GM19468 (cell line): Measurements from ENCODE around the gene DCAF8.

Experiments
- ATAC-seq: cut with Tn5 transposase; IDR thresholded peaks from one replicate; pipeline ENCODE4 v1.9.1; 2021; ENCODE audit warnings: mild to moderate bottlenecking, moderate library complexity, moderate number of reproducible peaks; ENCODE audit not compliant: unreplicated experiment; ENCODE audit errors: extremely low read depth

The DCAF8 gene

GRCh38 chr1:160232911-160233310, 29.4 kb downstream of the DCAF8 start:
- ATAC-seq = no peak

- ATAC-seq = no peak
These were observed 33.9 kb downstream of the DCAF8 start for GRCh38 chr1:160228431-160228830.

GRCh38 chr1:160227561-160227960, 34.8 kb downstream of the DCAF8 start:
- ATAC-seq = no peak

GRCh38 chr1:160227034-160227433, 35.3 kb downstream of the DCAF8 start:
- no peak for ATAC-seq

- ATAC-seq = no peak
These were observed 35.7 kb downstream of the DCAF8 start for GRCh38 chr1:160226623-160227022.

GRCh38 chr1:160225345-160225744, 37.0 kb downstream of the DCAF8 start:
- ATAC-seq = no peak

- no peak for ATAC-seq
These were observed 37.7 kb downstream of the DCAF8 start for GRCh38 chr1:160224606-160225005.

GRCh38 chr1:160222546-160222945, 39.8 kb downstream of the DCAF8 start:
- ATAC-seq = no peak

- ATAC-seq = no peak
These were observed 41.3 kb downstream of the DCAF8 start for GRCh38 chr1:160221089-160221488.

- ATAC-seq = no peak
These were observed 42.0 kb downstream of the DCAF8 start for GRCh38 chr1:160220301-160220700.

GRCh38 chr1:160219062-160219929, 43.1 kb downstream of the DCAF8 start:
- no peak for ATAC-seq

GRCh38 chr1:160217481-160218051, 44.8 kb downstream of the DCAF8 start:
- ATAC-seq = no peak

- ATAC-seq = no peak
These were observed 46.0 kb downstream of the DCAF8 start for GRCh38 chr1:160216301-160216700.

- ATAC-seq = no peak
These were observed 47.7 kb downstream of the DCAF8 start for GRCh38 chr1:160214481-160215140.

GRCh38 chr1:160211046-160211790, 51.1 kb downstream of the DCAF8 start:
- ATAC-seq = no peak

GRCh38 chr1:160210561-160210960, 51.8 kb downstream of the DCAF8 start:
- no peak for ATAC-seq

GRCh38 chr1:160209321-160210046, 52.9 kb downstream of the DCAF8 start:
- ATAC-seq = no peak

- ATAC-seq = no peak
These were observed 53.6 kb downstream of the DCAF8 start for GRCh38 chr1:160208557-160209320.
